Stimulated activated CD4-positive, alpha-beta T cell treated with anti-CD3 and anti-CD28 coated beads, Interleukin-1b, Interleukin-23, amount 100 ng/mL, for 1 hour (primary cell): ENCODE results near the gene KDM1B.

Experiments used
- DNase-seq, 2 donors: peaks; one replicate each; pipeline ENCODE4 v3.0.0-alpha.2; 2020; ENCODE audit warnings: low read depth in 2 of 2

Gene KDM1B

GRCh38 chr6:18261877-18262276 is 106.7 kb downstream of the KDM1B start:
- DNase-seq, result no peak

DNA sequence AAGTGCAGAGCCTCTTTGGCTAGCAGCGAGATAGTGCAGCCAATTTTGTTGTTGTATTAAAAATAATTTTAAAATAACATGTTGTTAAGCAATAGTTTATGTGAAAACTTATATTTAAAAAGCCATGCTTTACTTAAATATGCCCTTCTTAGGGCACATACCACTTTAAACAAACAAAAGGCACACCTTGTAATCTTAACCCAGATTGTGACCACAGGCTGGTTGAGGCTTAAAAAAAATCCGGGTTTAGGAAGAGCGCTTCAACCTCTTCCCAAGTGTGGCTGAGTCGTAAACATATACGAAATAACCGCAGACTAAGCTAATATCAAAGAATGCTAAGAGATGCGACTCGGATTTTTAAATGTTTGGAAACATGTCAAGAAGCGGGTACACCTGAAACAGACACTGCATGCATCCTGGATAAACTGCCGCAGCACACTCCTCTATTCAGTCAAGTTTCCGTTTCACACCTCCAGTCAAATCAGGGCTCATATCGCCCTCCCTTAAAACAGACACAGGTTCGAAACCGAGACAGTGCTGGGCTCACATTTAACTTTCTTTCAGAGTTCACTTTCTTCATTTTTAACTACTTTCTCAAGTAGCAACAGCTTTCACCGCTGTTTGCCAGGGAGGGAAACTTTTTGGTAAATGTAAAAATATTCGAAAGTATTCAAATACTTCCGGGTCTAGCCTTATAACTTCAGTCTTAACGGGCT is 107.6 kb downstream of the KDM1B start:
- DNase-seq, result no peak

DNA sequence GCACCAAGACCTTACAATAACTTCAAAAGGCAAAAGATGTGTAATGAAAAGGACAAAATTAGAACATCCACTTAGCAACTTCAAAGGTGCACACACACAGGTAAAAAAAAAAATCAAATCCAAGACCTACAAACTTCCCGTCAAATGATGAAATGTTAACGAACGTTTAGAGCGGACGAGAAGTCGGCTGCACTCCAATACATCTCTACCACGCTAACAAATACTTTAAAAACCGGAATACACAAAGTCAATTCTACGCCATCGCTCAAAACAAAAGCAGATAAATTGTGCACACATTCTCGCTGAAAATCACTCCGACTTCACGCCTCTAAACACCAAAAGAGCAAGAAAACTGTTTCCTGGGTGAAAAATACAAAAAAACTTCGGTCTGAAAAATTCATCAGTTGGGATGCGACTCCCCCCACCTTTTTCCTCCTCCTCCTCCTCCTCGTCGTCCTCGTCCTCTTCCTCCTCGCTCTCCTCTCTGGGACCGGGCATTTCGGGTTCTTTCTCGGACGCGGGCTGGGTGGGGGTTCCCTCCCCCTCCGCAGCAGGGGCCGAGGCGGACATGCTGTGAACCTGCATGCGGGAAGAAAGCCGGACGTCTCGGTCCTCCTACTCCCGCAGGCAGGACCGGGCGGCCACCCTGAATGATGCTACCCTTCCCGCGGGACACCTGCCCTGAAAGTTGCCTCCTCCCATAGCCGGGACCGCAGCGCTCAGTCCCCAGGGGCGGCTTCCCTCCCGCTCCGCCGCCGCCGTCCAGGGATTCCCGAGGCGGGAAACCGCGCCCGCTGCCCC is 108.4 kb downstream of the KDM1B start:
- no peak for DNase-seq

DNA sequence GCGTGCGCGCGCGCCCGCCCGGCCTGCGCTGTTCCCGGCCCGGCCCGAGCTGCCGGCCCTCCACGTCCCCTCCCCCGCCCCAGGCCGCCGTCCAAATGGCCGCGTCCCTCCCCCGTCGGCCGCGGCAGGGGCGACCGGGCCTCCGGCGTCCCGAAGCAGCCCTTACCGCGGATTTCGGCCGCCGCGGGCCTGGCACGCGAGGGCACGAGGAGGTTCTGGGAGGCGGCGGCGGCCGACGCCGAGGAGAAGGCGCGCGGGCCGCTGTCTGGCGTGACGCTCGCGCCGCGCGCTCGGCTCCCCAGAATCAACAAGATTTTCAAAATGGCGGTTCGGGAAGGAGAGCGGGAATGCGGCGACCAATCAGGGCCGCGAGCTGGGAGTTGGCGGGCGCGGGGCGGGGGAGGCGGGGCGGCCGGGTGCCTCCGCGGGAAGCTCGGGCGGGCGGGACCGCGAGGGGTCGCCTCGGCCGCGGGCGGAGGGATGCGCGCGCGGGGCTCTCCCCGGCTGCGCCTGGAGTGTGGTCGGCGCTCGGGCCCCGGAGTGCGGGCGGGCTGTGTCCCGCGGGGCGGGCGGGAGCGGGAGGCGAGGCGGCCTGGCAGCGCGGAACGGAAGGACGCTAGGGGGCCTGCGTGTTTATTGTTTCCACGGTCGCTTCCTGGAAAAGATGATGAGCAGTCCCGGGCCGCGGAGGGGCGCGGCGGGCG is 109.1 kb downstream of the KDM1B start, which contains the start of gene DEK:
Gene DEK, minus strand, starts transcription at position 312 of the 704 bp plus-strand sequence. CDS start 543 bp downstream, outside the sequence.
- peak; percentile 66 to 71 for DNase-seq

GRCh38 chr6:18264923-18265377 is 109.7 kb downstream of the KDM1B start:
- DNase-seq, result no peak

GRCh38 chr6:18265787-18266522 is 110.7 kb downstream of the KDM1B start:
- DNase-seq, result no peak

DNA sequence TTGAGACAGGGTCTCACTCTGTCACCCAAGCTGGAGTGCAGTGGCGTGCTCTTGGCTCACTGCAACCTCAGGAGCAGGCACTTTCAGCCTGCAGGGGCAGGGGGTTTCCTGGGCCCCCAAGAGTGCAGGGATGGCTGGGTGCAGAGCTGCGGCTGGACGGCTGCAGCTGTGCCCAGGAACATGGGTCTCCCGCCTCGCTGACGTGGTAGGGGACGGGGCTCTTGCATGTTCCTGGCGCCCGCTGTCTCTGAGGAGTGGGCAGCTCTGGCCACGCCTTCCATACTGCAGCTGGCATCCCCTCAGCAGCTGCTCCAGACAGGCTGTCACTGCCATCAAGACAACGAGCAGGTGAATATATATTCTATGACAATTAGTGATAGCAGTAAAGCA is 111.3 kb downstream of the KDM1B start:
- no peak for DNase-seq

DNA sequence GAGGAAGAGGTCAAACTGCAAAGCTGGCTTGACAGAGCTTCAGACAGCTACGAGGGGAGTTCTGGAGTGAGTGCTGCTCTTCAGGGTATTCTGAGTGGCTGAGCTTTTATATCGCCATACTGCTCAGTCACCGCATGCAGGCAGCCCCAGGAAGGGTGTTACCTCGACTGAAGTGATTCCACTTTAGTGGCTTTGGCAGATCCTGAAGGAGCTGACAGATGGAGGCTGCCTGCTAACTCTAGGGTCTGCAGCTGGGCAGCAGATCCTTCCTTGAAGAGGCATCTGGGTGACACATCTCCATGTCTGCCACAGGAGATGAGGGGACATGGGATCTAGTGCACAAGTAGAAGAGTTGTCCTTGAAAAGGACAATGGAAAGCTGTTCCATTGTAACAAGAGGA is 112.8 kb downstream of the KDM1B start:
- DNase-seq, result no peak

DNA sequence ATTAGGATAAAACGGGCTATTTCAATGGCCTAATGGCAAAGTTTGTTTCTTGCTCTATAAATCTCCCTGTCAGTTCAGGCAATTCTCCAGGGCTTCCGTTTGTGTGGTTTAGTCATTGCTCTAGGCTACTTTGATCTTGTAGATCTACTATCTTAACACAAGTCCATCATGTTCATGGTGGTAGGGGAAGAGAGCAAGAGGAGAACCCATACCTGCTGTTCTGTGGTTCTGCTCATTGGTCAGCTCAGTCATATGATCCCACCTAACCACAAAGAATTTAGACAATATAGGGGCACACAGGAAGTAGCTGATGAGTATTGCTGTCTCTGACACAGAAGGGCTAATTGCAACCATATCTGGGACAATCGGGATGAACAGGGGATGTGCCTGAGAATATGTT is 114.0 kb downstream of the KDM1B start:
- DNase-seq, result no peak

- no peak for DNase-seq
Measured at GRCh38 chr6:18269717-18270116, 114.5 kb downstream of the KDM1B start.

DNA sequence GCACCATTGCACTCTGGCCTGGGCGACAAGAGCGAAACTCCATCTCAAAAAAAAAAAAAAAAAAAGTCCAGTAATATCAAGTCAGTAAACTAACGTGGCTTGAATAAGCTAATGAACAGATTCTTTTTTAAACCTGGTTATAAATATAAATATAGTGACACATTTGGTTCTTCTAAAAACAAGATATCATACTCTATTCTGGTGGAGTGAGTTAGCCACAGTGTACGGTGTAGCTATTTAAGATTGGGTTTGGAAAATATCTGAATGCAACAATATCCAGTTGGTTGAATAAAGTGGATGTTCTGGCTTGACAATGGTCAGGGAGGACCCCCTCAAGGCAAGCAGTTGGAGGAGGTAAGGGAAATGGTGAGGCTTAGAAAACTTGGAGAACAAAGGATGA is 115.0 kb downstream of the KDM1B start:
- no peak for DNase-seq
